GM18508 (cell line): ENCODE measurements around the gene TMEM11.
"Not testable (repeated sequence)": the region's sequence is repeated elsewhere in the genome, so short reads cannot be mapped to it uniquely, and the experiment has no call there.

Source experiments
- ATAC-seq: cut with Tn5 transposase; IDR thresholded peaks from one replicate; pipeline ENCODE4 v1.9.1; 2021; ENCODE audit warnings: moderate number of reproducible peaks; ENCODE audit not compliant: insufficient read depth, unreplicated experiment

The TMEM11 gene

GRCh38 chr17:21242780-21243515, 29.0 kb upstream of the TMEM11 start:
- ATAC-seq: no peak

- no peak for ATAC-seq
These were observed 28.2 kb upstream of the TMEM11 start for GRCh38 chr17:21242026-21242697.

GRCh38 chr17:21241564-21241963, 27.6 kb upstream of the TMEM11 start:
- no peak for ATAC-seq

GRCh38 chr17:21240369-21241055, 26.6 kb upstream of the TMEM11 start:
- ATAC-seq: no peak

GRCh38 chr17:21239680-21240368, 25.9 kb upstream of the TMEM11 start:
- no peak for ATAC-seq

- no peak for ATAC-seq
These were observed 22.0 kb upstream of the TMEM11 start for GRCh38 chr17:21235921-21236320.

- ATAC-seq: no peak
These were observed 19.8 kb upstream of the TMEM11 start for GRCh38 chr17:21233581-21234347.

GRCh38 chr17:21232033-21232749, 18.2 kb upstream of the TMEM11 start:
- ATAC-seq: no peak

- no peak for ATAC-seq
These were observed 17.6 kb upstream of the TMEM11 start for GRCh38 chr17:21231533-21231932.

- no peak for ATAC-seq
These were observed 14.9 kb upstream of the TMEM11 start for GRCh38 chr17:21228845-21229244.

- no peak for ATAC-seq
These were observed 14.2 kb upstream of the TMEM11 start for GRCh38 chr17:21228111-21228510.

GRCh38 chr17:21227277-21227676, 13.3 kb upstream of the TMEM11 start:
- ATAC-seq: not testable (repeated sequence)

GRCh38 chr17:21223086-21223485, 9.1 kb upstream of the TMEM11 start:
- ATAC-seq: no peak

GRCh38 chr17:21218831-21219380, 4.9 kb upstream of the TMEM11 start:
- ATAC-seq: no peak

- no peak for ATAC-seq
These were observed 4.1 kb upstream of the TMEM11 start for GRCh38 chr17:21218101-21218500.

GRCh38 chr17:21217346-21217745, 3.4 kb upstream of the TMEM11 start:
- ATAC-seq: no peak

- no peak for ATAC-seq
These were observed 2.0 kb upstream of the TMEM11 start for GRCh38 chr17:21215935-21216334.

GRCh38 chr17:21214777-21215541, 998 bp upstream of the TMEM11 start:
- ATAC-seq: peak; percentile 1
